ENCODE data around the gene SUN2.
A peak's percentile ranks its signal among the peaks of the same experiment; 100 is the strongest.

Gene SUN2

DNA sequence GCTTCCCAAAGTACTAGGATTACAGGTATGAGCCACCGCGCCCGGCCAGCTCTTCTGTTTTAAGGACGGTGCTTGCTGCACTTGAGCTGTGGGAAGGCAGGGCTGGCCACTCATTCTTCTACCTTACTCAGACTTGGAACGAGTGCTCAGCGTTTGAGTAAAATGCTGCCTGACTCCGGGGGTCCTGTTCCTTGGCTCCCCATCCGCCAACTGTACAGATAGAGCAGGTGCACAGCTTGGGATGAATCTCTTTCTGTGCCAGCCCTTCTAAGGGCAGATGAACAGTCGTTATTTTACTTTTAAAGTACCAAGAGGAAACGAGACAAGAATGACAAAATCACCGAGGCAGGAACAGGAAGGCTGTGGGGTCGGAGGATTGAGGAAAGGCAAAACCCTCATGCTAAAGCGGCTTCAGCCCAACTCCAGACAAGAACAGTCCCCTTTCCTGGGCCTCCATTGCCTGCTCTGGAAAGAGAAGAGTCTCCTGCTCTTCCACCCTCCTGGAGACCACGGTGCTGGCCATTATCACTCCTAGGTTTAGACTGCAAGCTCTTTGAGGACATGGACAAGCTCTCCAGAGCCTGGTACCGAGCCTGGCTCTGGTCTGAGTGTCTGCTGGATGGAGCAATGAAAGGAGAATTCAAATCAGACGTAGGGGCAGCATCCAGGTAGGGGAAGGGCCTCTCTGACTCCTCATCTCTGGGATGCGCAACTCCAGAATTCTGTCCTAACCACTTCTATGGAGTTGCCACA, 1.1 kb upstream of the SUN2 start:
- no peak for DNase-seq (ENCODE audit: low read depth in 1 of 2, low spot score in 1 of 2)
- TF ChIP-seq JUND (IDR thresholded peaks at IDR 0.05; ENCODE audit: low read depth): no peak
- in situ Hi-C loops (cut with HindIII; ENCODE audit: low pct_unique_long_range_greater_than_20kb, low sequenced_read_pairs): no loop called here

DNA sequence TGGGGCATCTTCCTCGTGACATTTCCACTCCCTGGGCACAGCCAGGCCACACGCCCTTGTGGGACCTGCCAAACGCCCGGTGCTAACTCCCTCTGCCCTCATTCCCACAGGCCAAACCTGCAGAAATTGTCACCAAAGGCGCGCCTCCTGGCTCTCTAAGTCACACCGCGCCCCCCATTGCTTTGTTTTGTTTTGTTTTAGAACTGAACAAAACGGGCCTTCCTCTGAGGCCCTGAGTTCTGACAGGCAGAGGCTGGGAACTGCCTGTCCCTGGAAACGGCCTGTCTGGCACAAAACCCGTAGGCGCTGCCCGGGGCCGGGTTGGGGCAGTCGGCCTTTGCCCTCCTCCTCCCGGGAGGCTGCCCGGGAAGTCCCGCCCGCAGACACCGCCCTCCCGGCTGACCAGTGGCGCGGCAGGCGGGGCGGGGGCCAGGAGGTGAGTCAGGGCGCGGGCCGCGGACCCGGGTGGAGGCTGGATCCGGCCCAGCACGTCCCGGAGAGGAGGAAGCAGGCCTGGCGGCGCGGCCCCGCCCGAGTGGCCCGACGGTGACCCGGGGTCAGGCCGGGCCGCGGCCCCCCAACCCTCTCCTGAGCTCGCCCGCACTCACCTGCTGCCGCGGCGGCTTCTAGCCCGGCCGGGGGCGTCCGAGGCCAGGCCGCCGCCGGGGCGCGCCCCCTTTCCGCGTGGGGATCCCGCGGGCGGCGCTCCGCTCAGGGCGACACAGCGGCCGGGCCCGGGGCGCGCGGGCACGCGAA, 465 bp downstream of the SUN2 start:
- in situ Hi-C loops (cut with HindIII; ENCODE audit: low pct_unique_long_range_greater_than_20kb, low sequenced_read_pairs): no loop called here
- peak; percentile 58 to 79 for DNase-seq (ENCODE audit: low read depth in 1 of 2, low spot score in 1 of 2)
- TF ChIP-seq JUND (IDR thresholded peaks at IDR 0.05; ENCODE audit: low read depth): no peak

DNA sequence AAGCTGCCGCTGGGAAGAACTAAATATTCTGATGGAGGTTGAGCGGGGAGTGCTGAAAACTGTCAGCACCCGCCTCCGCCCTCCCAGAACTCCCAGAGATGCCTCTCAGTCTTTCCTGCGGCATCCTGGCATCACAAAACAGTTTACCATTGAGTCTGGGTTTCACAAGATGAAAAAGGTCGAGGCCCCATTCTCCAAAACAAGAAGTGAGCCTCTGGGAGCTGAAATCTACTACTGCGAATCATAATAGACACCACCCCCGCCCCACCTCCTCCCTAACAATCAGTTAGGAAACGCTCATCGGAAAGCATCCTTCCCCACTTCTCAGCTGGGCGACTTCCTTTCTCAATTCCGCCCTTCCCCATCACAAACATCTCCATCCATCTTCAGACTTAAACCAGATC, 1.0 kb downstream of the SUN2 start:
- DNase-seq (ENCODE audit: low read depth in 1 of 2, low spot score in 1 of 2): no peak
- in situ Hi-C loops (cut with HindIII; ENCODE audit: low pct_unique_long_range_greater_than_20kb, low sequenced_read_pairs): no loop called here
- no peak for TF ChIP-seq JUND (IDR thresholded peaks at IDR 0.05; ENCODE audit: low read depth)

DNA sequence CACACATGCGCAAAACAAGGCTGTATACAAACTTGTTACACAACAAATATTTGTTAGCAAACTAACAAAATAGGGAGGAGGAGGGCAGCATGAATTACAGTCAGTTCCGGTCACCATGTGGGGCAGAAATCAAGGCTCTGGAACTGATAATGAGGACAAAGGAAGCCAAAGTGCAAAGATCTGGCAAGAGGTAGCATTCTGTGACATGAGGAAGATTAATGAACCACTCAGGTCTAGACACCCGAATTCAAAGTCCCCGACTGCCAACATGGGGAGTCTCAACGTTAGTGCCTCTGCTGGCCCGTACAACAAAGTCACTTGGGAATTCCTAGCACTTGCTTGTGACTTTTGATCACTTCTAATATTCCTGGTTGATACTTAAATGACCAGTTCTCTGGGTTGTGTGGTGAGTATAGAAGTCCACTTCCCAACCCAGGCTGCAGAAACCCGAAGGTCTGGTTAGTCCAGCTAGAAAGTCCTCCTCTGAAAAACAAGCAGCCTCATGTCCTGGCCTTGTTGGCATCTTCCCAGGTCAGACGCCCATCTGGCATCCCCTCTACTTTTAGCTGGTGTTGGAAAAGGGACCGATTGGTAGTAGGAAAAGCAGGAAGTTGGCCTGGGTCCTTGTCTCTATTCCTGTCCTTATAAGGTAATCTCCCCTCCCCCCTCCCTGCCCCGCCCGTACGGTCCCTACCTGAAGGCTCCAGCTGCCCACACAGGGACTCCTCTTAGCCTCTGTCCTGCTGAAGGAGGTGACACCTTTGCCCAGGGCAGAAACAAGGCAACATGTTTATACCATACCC, 1.6 kb downstream of the SUN2 start:
- TF ChIP-seq JUND (IDR thresholded peaks at IDR 0.05; ENCODE audit: low read depth): no peak
- in situ Hi-C loops (cut with HindIII; ENCODE audit: low pct_unique_long_range_greater_than_20kb, low sequenced_read_pairs): no loop called here
- peak; percentile 43 to 93 for DNase-seq (ENCODE audit: low read depth in 1 of 2, low spot score in 1 of 2)

DNA sequence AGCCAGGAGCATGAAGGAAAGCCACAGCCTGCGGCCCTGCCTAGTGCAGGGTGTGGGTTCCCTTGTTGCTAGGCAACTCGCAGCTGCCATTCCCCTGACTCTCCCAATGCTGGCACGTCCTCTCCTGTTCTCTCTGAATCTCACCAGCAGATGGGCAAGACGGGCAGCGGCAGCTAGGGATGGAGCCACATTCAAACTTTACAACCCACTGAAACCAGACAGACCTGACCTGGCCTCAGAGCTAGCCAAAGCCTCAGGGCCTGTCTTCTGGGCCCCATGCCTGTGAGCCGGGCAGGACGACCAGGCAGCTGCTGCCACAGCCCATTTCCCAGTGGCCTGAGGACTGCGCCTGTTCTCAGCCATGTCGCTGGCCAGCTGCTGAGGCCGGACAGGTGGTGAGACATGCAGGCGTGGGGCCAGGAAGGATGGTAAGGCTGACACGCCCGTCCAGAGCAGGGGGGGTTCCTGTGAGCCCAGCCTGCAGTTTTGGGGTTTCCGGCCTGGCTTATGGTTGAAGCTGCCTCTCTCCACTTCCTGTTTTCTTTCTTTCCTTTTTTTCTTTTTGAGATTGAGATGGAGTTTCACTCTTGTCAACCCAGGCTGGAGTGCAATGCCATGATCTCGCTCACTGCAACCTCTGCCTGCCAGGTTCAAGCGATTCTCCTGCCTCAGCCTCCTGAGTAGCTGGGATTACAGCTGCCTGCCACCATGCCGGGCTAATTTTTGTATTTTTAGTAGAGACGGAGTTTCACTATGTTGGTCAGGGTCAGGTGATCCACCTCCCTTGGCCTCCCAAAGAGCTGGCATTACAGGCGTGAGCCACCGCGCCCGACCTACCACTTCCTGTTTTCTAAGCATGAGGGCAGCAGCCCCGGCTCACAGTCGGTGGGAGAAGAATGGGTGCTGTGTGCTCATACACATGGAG, 4.1 kb downstream of the SUN2 start:
- in situ Hi-C loops (cut with HindIII; ENCODE audit: low pct_unique_long_range_greater_than_20kb, low sequenced_read_pairs): no loop called here
- no peak for TF ChIP-seq JUND (IDR thresholded peaks at IDR 0.05; ENCODE audit: low read depth)
- DNase-seq (ENCODE audit: low read depth in 1 of 2, low spot score in 1 of 2): peak in 1 of 2 experiments; percentile 77

DNA sequence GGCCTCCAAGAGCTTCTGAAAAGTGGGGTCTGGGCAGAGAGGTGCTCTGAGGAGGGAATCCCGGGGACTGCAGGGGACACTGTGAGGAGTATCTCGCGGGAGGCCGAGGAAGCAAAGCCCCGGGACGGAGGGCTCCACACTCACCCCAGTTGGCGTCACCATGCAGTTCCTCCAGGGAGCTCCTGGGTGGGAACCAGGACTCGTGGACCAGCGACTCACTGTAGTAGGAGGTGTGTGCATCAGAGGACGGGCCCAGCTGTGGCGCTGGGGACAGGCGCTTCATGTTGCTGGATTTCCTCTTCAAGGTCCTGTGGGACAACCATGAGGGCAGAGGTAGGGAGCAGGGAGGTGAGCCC, 4.8 kb downstream of the SUN2 start:
- in situ Hi-C loops (cut with HindIII; ENCODE audit: low pct_unique_long_range_greater_than_20kb, low sequenced_read_pairs): no loop called here
- no peak for DNase-seq (ENCODE audit: low read depth in 1 of 2, low spot score in 1 of 2)
- TF ChIP-seq JUND (IDR thresholded peaks at IDR 0.05; ENCODE audit: low read depth): no peak

DNA sequence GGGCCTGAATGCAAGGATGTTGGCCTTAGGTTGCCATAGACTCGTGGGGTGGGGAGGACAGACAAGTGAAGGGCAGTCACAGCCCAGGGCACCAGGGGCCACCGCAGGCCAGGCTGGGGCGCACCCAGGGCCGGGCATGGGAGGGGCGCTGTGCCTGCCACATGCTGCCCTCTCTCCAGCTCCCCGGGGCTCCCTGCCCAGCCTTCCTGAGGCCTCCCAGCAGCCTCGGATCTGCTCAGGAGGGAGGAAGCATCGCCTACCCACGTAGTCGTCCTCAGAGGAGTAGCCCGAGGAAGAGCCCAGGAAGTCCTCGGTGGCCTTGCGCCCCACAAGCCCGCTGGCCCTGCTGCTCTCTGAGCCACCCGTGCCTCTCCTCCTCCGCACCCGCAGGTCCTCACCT, 5.2 kb downstream of the SUN2 start:
- TF ChIP-seq JUND (IDR thresholded peaks at IDR 0.05; ENCODE audit: low read depth): no peak
- in situ Hi-C loops (cut with HindIII; ENCODE audit: low pct_unique_long_range_greater_than_20kb, low sequenced_read_pairs): no loop called here
- DNase-seq (ENCODE audit: low read depth in 1 of 2, low spot score in 1 of 2): no peak

DNA sequence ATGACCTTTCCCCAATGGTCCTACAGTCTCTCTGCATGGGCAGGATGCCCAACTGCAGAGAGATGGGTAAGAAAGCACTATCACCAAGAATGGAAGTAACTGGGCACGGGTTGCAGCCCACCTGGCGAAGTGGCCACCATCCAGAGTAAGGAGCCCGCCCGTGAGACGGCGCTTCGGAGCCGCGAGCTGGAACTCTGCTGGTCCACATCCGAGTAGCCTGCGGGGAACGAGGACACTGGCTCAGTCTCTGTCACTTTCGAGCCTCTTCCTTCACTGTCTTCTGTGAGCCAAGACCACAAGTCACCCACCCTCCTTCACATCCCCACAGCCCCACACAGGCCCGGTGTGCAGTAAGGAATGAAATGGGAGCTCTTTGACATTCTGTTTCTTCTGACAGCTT, 5.7 kb downstream of the SUN2 start:
- no peak for TF ChIP-seq JUND (IDR thresholded peaks at IDR 0.05; ENCODE audit: low read depth)
- DNase-seq (ENCODE audit: low read depth in 1 of 2, low spot score in 1 of 2): no peak
- in situ Hi-C loops (cut with HindIII; ENCODE audit: low pct_unique_long_range_greater_than_20kb, low sequenced_read_pairs): no loop called here

DNA sequence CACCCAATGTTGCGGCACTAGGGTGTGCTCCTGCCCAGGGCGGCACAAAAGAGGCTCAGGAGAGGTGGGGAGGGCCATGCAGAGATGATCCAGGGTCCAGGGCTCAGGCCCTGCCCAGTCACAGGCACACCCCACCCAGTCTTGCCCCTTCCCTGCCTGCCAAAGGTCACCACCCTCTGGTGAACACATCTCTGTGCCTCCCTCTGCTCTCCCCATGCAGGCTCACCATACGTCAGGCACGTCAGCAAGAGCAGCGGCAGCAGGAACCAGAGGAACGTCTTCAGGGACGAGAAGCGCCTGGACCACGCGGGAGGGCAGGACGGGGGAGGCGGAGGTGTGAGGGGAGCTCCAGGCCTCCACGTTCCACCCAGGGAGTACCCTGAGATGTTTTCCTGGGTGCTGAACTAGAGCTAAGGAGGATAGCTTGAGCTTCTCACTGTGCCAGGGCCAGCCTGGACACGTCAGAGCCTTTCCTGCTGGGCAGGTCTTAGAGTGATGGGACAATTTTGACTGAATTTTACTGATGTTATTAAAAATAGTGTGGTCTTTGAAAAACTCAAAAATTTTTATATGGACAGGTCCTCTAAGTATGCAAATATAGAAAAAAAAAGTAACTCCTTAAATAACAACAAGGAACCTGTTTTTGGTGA, 7.2 kb downstream of the SUN2 start:
- DNase-seq (ENCODE audit: low read depth in 1 of 2, low spot score in 1 of 2): no peak
- in situ Hi-C loops (cut with HindIII; ENCODE audit: low pct_unique_long_range_greater_than_20kb, low sequenced_read_pairs): no loop called here
- no peak for TF ChIP-seq JUND (IDR thresholded peaks at IDR 0.05; ENCODE audit: low read depth)

DNA sequence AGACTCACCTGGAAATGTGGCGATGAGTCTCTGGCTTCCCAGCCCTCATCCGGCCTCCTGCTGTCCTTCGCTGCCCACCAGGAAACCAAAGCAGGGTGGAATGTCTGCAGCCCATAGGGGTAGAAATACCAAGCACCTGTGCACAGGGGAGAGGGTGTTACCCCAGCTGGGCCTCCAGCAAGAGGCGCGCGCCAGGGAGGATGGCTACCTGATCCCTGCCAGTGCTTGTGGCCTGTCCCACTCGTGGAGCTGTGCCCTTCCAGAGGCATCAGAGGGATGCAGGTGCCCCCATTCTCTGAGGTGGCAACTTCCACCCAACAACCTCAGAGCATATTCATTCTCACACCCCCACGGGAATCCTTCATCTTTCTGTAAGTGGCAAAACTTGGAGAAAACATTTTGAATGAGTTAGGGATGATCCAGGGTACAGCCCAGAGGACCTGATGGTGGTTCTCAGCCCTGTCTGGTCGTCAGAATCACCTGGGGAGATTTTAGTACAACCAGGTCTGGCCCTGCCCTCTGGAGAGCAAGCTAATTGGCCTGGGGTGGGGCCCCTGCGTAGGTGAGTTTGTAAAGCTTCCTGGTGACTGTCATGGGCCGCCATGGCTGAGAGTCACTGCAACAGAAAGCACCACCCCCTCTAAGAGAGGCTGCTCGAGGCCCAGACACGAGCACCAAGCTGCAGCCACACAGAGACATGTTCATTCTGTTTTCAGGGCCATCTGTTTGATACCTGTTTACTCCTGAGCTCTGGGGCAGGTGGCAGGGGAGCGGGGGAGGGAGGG, 9.9 kb downstream of the SUN2 start:
- DNase-seq (ENCODE audit: low read depth in 1 of 2, low spot score in 1 of 2): no peak
- TF ChIP-seq JUND (IDR thresholded peaks at IDR 0.05; ENCODE audit: low read depth): no peak
- in situ Hi-C loops (cut with HindIII; ENCODE audit: low pct_unique_long_range_greater_than_20kb, low sequenced_read_pairs): no loop called here

DNA sequence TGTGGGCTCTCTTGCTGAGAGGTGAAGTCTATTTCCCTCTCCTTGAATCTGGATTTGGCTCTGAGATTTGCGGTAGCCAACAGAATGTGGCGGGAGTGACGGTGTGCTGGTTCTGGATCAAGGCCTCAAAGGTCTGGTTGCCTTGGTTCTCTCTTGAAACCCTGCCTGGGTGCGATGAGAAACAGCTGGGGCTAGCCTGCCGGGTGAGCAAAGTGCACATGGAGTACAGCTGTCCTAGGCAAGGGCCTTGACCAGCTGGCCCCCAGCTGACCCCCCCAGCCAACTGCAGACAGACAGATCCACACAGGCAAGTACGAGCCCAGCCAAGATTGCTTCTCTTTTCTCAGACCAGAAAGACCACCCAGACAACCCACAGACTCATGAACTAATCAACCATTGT, 10.8 kb downstream of the SUN2 start:
- TF ChIP-seq JUND (IDR thresholded peaks at IDR 0.05; ENCODE audit: low read depth): no peak
- DNase-seq (ENCODE audit: low read depth in 1 of 2, low spot score in 1 of 2): no peak
- in situ Hi-C loops (cut with HindIII; ENCODE audit: low pct_unique_long_range_greater_than_20kb, low sequenced_read_pairs): no loop called here
